DND-41 (cell line): Measurements from ENCODE around the gene FBLN1.

ENCODE experiments used
- ATAC-seq: fragments of 200-7000 bp; cut with Tn5 transposase; 3 replicates; pipeline ENCODE4 v1.9.1; 2021; ENCODE audit warnings: low read depth; ENCODE audit not compliant: insufficient read depth
- DNase-seq: peaks from one replicate; pipeline ENCODE4 v3.0.0-alpha.2; 2020
- H2AFZ ChIP-seq: 2 replicates; pipeline ENCODE4 v1.6.0; 2012; ENCODE audit warnings: low read depth, low read length
- H3K27ac ChIP-seq: 2 replicates; pipeline ENCODE4 v1.5.1; 2012; ENCODE audit warnings: low read length, inconsistent platforms
- H3K27me3 ChIP-seq: fragments of 200-600 bp; sonication (generic); 2 replicates; pipeline ENCODE4 v1.6.0; 2012; ENCODE audit warnings: low read length, mild to moderate bottlenecking, inconsistent platforms; ENCODE audit not compliant: insufficient read depth, poor library complexity
- H3K36me3 ChIP-seq: 2 replicates; pipeline ENCODE4 v1.5.1; 2012; ENCODE audit warnings: low read length, inconsistent platforms; ENCODE audit not compliant: insufficient read depth
- H3K4me1 ChIP-seq: 2 replicates; pipeline ENCODE4 v1.5.1; 2012; ENCODE audit warnings: mild to moderate bottlenecking, low read length; ENCODE audit not compliant: insufficient read depth
- H3K4me2 ChIP-seq: 2 replicates; pipeline ENCODE4 v1.6.0; 2012; ENCODE audit warnings: mild to moderate bottlenecking, moderate library complexity, low read length, inconsistent platforms; ENCODE audit not compliant: insufficient read depth
- H3K4me3 ChIP-seq, 2 experiments: fragments of 200-600 bp in 1 of 2; shearing (Covaris generic) in 1 of 2; 2 replicates each; pipeline ENCODE4 v1.5.1; 2012 to 2016; ENCODE audit warnings: inconsistent platforms in 2 of 2, low read length in 2 of 2, mild to moderate bottlenecking in 2 of 2, low read depth in 1 of 2, moderate library complexity in 1 of 2
- H3K79me2 ChIP-seq: 2 replicates; pipeline ENCODE4 v1.6.0; 2012; ENCODE audit warnings: low read length, inconsistent platforms; ENCODE audit not compliant: insufficient read depth
- H3K9ac ChIP-seq: 2 replicates; pipeline ENCODE4 v1.6.0; 2012; ENCODE audit warnings: low read depth, mild to moderate bottlenecking, inconsistent platforms, low read length, moderate library complexity
- H3K9me3 ChIP-seq: 2 replicates; pipeline ENCODE4 v1.5.1; 2012; ENCODE audit warnings: low read length, moderate library complexity, mild to moderate bottlenecking, inconsistent platforms; ENCODE audit not compliant: insufficient read depth, severe bottlenecking
- H4K20me1 ChIP-seq: 2 replicates; pipeline ENCODE4 v1.6.0; 2012; ENCODE audit warnings: low read length; ENCODE audit not compliant: insufficient read depth
- EZH2 ChIP-seq: IDR thresholded peaks from 3 replicates; pipeline ENCODE4 v1.6.1; 2012; ENCODE audit warnings: borderline replicate concordance, low read depth, mild to moderate bottlenecking, moderate library complexity, low read length, inconsistent platforms; ENCODE audit not compliant: severe bottlenecking
- TF ChIP-seq, protein P1 (sequence below): IDR thresholded peaks from 2 replicates; pipeline ENCODE4 v1.5.1; 2012; ENCODE audit warnings: borderline replicate concordance, low read length, moderate library complexity, mild to moderate bottlenecking; ENCODE audit not compliant: poor library complexity, severe bottlenecking; ENCODE audit errors: extremely low read depth

Gene FBLN1

DNA sequence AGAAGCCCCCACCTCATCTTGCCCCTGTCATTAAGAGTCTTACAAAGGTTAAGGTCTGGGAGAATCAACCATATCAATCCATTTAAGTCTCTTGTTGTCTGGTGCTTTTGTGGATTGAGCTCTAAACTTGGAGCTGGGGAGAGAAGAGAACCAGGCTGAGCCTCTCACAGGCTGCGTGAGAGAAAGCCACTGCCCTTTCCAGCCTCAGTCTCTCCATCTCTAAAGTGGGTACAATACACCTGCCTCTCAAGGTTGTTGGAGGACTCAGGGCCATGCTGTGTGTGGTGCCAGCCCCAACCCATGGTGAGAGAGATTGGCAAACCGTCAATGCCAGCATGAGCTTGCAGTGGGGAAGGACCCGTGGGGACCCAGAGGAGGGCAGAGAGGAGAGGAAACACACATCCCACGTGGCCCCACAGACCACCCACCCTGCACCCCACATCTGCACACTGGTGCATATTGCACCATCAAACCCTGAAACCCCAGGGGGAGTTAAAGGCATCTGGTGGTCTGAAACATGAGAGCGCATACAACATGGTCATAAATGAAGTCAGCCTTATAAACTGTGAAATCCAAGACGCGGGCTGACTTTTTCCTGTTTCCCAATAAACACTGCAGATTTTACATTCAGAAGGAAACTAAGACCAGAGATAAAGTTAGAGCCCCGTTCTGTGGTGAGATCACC, 27.5 kb upstream of the FBLN1 start:
- DNase-seq (no peak), ATAC-seq (no peak)
- H2AFZ ChIP-seq = no peak overlapping the region
- no peaks in the 10 kb centered on the region for H3K36me3 ChIP-seq
- H3K4me1 ChIP-seq = no peaks in the 10 kb centered on the region
- H3K4me2 ChIP-seq = no peak overlapping the region
- no peak overlapping the region for H3K9ac ChIP-seq
- TF ChIP-seq, protein P1, sequence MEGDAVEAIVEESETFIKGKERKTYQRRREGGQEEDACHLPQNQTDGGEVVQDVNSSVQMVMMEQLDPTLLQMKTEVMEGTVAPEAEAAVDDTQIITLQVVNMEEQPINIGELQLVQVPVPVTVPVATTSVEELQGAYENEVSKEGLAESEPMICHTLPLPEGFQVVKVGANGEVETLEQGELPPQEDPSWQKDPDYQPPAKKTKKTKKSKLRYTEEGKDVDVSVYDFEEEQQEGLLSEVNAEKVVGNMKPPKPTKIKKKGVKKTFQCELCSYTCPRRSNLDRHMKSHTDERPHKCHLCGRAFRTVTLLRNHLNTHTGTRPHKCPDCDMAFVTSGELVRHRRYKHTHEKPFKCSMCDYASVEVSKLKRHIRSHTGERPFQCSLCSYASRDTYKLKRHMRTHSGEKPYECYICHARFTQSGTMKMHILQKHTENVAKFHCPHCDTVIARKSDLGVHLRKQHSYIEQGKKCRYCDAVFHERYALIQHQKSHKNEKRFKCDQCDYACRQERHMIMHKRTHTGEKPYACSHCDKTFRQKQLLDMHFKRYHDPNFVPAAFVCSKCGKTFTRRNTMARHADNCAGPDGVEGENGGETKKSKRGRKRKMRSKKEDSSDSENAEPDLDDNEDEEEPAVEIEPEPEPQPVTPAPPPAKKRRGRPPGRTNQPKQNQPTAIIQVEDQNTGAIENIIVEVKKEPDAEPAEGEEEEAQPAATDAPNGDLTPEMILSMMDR = no peak
- no peak for TF ChIP-seq EZH2
- H4K20me1 ChIP-seq = no peaks in the 10 kb centered on the region; the same call in 1 of the 2 replicates
- H3K4me3 ChIP-seq = no peak overlapping the region
- H3K79me2 ChIP-seq = no peaks in the 10 kb centered on the region
- no peaks in the 10 kb centered on the region for H3K9me3 ChIP-seq
- no peak overlapping the region for H3K27ac ChIP-seq
- H3K27me3 ChIP-seq = no peaks in the 10 kb centered on the region

DNA sequence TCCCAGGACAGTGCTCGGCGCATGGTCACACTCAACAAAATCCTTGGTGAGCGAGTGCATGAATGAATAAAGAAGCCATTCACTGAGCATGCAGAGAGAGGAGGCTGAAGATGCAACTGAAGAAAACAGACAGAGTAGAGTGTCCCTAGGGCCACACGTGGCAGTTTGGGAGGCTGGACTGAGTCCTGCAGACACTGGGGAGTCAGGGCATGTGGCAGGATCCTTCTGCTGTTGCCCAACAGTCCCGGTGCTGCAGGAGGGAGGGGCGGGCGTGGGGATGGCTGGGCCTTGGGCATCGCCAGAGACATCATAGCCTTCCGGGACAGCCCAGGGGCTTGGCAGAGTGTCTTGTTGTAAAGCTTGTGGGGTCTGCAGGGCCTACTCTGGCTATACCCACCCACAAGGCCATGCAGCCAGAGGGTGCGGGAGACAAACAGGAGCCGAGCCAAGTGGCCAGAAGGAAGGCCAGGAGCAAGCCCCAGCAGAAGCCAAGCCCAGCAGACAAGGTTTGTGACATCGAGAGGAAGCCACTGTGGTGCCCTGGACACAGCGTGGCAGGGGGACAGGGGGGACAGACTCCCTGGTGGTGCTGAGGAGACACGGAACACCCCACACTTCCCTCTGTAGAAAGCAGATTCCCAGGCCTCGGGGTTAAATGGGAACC, 26.7 kb upstream of the FBLN1 start:
- H3K27ac ChIP-seq = no peak overlapping the region
- no peaks in the 10 kb centered on the region for H3K27me3 ChIP-seq
- H3K36me3 ChIP-seq = no peaks in the 10 kb centered on the region
- no peak overlapping the region for H3K9ac ChIP-seq
- TF ChIP-seq EZH2 = no peak
- TF ChIP-seq, protein P1 = no peak
- H3K4me3 ChIP-seq = no peak overlapping the region
- H3K79me2 ChIP-seq = no peaks in the 10 kb centered on the region
- H4K20me1 ChIP-seq = no peaks in the 10 kb centered on the region; the same call in 1 of the 2 replicates
- ATAC-seq = no peak
- H3K4me2 ChIP-seq = no peak overlapping the region
- DNase-seq = no peak
- no peaks in the 10 kb centered on the region for H3K4me1 ChIP-seq
- no peaks in the 10 kb centered on the region for H3K9me3 ChIP-seq
- H2AFZ ChIP-seq = no peak overlapping the region

DNA sequence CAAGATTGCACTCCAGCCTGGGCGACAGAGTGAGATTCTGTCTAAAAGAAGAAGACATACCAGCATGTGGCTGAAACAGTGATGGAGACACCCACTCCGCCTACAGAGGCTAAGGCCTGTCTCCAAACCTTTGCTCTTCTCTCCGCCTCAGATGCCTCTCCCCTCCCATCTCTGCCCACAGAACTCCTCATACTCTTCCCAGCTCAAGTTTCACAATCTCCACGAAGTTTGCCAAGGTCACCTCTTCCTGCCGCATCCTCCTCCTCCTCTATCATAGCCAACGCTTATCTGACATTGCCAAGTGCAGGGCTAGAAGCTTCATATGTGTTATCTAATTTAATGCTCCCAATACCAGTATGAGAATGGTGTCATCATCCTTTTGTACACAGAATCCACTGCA, 25.9 kb upstream of the FBLN1 start:
- no peaks in the 10 kb centered on the region; the same call in 1 of the 2 replicates for H4K20me1 ChIP-seq
- DNase-seq (no peak), ATAC-seq (no peak)
- H3K9me3 ChIP-seq = no peaks in the 10 kb centered on the region
- no peaks in the 10 kb centered on the region for H3K79me2 ChIP-seq
- no peaks in the 10 kb centered on the region for H3K36me3 ChIP-seq
- H3K9ac ChIP-seq = no peak overlapping the region
- TF ChIP-seq EZH2 = no peak
- TF ChIP-seq, protein P1 = no peak
- H2AFZ ChIP-seq = no peak overlapping the region
- H3K4me1 ChIP-seq = no peaks in the 10 kb centered on the region
- H3K27me3 ChIP-seq = no peaks in the 10 kb centered on the region
- no peak overlapping the region for H3K4me3 ChIP-seq
- H3K27ac ChIP-seq = no peak overlapping the region
- no peak overlapping the region for H3K4me2 ChIP-seq
